ENCODE measurements around the gene SH2D3A.

The SH2D3A gene

DNA sequence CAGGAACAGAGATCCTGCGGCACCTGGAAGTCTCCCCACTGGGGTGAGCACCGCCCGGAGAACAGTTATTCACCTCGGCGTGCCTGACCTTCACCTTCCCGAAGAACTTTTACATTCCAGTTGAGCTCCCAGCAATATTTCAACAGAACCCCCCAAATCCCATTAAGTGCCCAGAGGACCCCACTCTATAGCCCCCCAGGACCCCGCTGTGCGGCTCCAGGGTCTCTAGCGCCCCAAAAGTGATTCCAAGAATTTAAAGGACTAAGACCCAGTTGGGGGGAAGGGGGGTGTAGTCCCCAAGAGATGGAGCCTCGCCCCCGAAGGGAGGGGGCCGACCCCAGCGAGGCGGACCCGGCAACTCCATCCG is 30.3 kb downstream of the SH2D3A start:
- no peak for DNase-seq

DNA sequence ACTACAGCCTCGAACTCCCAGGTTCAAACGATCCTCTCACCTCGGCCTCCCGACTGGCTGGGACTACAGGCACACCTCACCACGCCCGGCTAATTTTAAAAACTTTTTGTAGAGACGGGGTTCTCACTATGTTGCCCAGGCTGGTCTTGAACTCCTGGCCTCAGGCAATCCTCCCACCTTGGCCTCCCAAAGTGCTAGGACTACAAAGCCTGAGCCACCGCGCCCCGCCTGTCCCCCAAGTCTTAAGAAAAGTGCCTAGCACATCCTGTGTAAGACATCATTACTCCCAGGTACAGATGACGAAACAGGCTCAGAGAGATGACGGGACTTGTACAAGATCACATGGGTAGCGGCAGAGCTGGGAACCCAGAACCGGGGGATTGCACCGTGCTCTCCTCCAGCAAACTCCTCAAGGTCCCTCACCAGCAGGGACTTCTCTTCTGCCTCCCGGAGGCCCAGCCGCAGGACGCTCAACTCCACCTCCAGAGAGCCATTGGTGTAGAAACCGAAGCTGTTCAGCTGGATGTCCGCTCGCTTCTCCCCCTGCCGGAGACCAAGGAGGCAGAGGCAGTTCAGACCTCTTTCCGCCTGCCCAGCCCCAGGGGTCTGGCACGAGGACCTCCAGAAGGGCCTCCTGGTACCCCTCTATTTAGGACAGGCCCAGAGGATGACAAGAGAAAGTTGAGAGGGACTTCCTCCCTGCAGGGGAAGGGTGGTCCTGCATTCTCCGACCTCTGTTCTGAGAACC is 30.9 kb downstream of the SH2D3A start:
- DNase-seq: peak; percentile 87

DNA sequence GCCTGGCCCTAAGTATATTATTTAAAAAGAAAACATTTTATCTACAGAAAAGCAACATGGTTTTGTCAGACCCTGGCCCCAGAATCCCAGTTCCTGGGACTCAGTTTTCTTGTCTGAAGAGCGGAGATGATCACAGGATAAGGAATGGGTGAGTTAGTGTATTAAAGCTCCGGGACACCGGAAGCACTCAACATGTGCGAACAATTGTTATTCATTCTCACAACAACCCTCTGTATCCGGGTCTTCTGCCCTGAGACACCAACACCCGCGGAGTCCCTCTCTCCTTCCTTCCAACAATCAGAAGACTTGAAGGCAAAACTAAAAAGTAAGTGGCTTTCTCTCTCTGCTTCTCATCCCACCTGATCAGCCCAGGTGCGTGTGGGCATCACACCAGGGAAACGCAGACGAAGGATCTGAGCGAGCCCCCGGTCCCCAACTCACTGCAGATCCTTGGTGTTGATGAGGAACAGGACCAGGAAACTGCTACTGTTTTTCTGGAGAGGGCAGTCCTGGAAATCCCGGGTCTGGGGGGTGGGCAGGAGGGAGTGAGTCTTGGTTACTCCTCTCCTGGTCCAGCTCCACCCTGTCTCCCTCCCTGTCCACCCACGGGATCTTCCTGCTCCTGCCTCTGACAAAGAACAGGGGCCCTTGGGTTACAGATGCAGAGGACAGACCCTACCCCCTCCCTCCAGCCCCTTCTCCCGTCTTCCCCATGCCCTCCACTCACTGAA is 31.9 kb downstream of the SH2D3A start:
- DNase-seq: no peak

GRCh38 chr19:6734096-6734696 is 33.0 kb downstream of the SH2D3A start:
- DNase-seq: no peak

GRCh38 chr19:6733338-6734095 is 33.7 kb downstream of the SH2D3A start:
- no peak for DNase-seq

DNA sequence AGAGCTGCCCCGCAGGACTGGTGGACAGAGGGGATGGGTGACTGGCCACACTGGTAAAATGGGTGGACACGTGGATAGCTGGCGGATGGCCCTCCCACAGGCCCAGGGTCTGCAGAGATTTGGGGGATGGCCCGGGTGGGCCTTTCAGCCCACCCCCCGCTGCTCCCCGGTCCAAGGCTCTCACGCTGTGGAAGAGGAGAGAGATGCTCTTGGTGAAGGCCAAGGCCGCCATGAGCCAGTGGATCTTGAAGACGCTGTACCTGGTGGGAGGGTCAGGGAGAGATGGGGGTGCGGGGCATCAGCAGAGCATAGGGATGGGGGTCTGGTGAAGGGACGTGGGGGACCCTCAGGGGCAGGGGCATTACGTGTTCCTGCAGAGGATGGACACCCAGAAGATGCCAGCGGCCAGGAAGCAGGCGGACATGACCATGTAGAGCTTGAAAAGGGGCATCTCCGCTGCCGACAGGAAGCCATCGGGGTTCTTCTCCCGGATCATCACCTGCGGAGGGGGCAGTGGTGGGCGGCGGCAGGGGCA is 34.4 kb downstream of the SH2D3A start:
- no peak for DNase-seq

DNA sequence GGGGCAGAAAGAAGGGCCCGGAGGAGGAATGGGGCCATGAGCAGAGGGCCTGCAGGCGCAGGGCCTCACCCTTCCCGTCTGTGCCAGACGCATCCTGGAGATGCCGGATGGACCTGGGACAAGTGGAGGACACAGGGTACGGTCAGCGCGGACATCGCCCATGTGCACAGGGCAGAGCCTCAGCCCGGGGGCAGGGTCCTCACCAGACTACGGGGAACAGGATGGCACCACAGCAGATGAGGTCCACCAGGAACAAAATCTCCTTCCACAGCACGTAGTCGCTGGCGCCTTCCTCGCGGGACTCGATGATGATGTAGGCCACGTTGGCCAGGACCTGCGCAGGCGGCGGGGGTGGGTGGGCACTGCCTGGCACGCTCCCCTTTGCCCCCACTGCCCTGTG is 35.4 kb downstream of the SH2D3A start:
- DNase-seq: no peak

- no peak for DNase-seq
Measured at GRCh38 chr19:6730941-6731670, 36.1 kb downstream of the SH2D3A start.

GRCh38 chr19:6730153-6730804 is 37.0 kb downstream of the SH2D3A start:
- DNase-seq: no peak

DNA sequence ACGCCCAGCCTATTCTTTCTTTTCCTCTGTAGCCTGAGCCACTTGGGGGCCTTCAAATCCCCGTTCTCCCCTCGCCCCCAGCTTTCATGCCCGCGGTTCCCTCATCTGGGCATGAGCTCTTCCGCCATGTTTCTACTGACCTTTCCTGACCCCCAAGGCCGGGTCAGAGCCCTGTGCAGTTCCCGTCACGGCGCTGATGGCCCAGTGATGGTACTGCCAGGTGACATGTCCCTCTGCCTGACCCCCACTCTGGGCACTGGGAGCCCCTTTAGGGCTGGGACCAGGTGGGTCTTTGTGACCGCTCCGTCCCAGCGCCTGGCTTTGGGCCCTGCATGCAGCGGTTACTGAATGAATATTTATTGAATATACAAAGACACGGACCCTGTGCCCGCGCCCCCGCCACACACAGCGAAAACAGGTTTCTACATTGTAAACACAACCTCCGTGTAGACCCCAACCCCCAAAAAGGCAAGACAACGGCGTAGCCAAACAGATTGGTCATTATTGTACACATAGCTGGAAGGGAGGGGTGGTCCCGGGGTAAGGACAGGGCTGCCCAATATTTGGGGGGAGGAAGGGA is 37.6 kb downstream of the SH2D3A start:
- no peak for DNase-seq

GRCh38 chr19:6728346-6728745 is 38.9 kb downstream of the SH2D3A start:
- DNase-seq: no peak

- no peak for DNase-seq
Measured at GRCh38 chr19:6725513-6726231, 41.6 kb downstream of the SH2D3A start.

GRCh38 chr19:6724631-6725492 is 42.4 kb downstream of the SH2D3A start:
- DNase-seq: no peak

GRCh38 chr19:6723738-6724137 is 43.5 kb downstream of the SH2D3A start:
- peak; percentile 25 for DNase-seq

DNA sequence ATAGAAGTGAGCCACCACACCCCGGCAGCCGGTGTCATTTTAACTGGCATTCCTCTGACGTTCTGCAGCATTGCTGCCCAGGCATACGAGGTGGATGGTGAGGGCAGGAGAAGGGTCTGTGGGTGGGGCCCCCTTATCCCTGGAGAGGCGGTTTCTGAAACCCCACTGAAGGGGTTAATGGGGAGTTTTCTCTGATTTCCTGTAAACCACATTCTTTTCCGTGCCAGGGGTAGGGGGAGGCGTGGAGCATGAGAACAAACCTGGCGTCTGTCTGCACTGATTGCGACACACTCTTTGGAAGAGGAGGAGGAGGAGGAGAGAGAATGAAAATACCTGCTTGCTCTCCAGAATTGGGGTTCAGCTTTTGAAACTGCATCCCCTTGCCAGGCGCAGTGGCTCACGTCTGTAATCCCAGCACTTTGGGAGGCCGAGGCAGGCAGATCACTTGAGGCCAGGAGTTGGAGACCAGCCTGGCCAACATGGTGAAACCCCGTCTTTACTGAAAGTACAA is 44.1 kb downstream of the SH2D3A start:
- DNase-seq: peak; percentile 39

GRCh38 chr19:6721773-6722172 is 45.5 kb downstream of the SH2D3A start:
- DNase-seq: no peak

DNA sequence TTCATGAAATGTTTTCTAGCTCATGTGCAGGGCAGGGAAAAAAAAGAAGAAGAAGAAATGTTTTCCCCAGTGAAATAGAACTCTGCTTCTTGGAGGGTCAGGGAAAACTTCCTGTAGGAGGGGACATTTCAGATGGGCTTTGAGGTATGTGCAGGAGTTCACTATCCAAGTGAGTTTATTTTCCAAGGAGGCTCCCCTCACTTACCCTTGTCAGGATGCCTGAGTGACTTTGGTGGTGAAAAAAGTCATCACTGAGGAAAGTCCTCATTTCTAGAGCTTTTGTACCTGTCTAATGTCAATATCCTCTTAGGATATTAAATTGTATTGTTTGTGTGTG is 46.1 kb downstream of the SH2D3A start:
- DNase-seq: no peak

GRCh38 chr19:6720369-6721137 is 46.7 kb downstream of the SH2D3A start, which contains the start of gene C3:
Gene C3 (minus strand): TSS chr19:6720650. CDS start chr19:6720589, 61 bp downstream.
- peak; percentile 53 for DNase-seq
